DND-41 (cell line): ENCODE measurements around the gene HELZ.
"Not testable (repeated sequence)": the region's sequence is repeated elsewhere in the genome, so short reads cannot be mapped to it uniquely, and the experiment has no call there.

Experiments
- ATAC-seq: fragments of 200-7000 bp; cut with Tn5 transposase; 3 replicates; pipeline ENCODE4 v1.9.1; 2021; ENCODE audit warnings: low read depth; ENCODE audit not compliant: insufficient read depth
- DNase-seq: peaks from one replicate; pipeline ENCODE4 v3.0.0-alpha.2; 2020
- H2AFZ ChIP-seq: 2 replicates; pipeline ENCODE4 v1.6.0; 2012; ENCODE audit warnings: low read depth, low read length
- H3K27ac ChIP-seq: 2 replicates; pipeline ENCODE4 v1.5.1; 2012; ENCODE audit warnings: low read length, inconsistent platforms
- H3K27me3 ChIP-seq: fragments of 200-600 bp; sonication (generic); 2 replicates; pipeline ENCODE4 v1.6.0; 2012; ENCODE audit warnings: low read length, mild to moderate bottlenecking, inconsistent platforms; ENCODE audit not compliant: insufficient read depth, poor library complexity
- H3K36me3 ChIP-seq: 2 replicates; pipeline ENCODE4 v1.5.1; 2012; ENCODE audit warnings: low read length, inconsistent platforms; ENCODE audit not compliant: insufficient read depth
- H3K4me1 ChIP-seq: 2 replicates; pipeline ENCODE4 v1.5.1; 2012; ENCODE audit warnings: mild to moderate bottlenecking, low read length; ENCODE audit not compliant: insufficient read depth
- H3K4me2 ChIP-seq: 2 replicates; pipeline ENCODE4 v1.6.0; 2012; ENCODE audit warnings: mild to moderate bottlenecking, moderate library complexity, low read length, inconsistent platforms; ENCODE audit not compliant: insufficient read depth
- H3K4me3 ChIP-seq, 2 experiments: fragments of 200-600 bp in 1 of 2; shearing (Covaris generic) in 1 of 2; 2 replicates each; pipeline ENCODE4 v1.5.1; 2012 to 2016; ENCODE audit warnings: inconsistent platforms in 2 of 2, low read length in 2 of 2, mild to moderate bottlenecking in 2 of 2, low read depth in 1 of 2, moderate library complexity in 1 of 2
- H3K79me2 ChIP-seq: 2 replicates; pipeline ENCODE4 v1.6.0; 2012; ENCODE audit warnings: low read length, inconsistent platforms; ENCODE audit not compliant: insufficient read depth
- H3K9ac ChIP-seq: 2 replicates; pipeline ENCODE4 v1.6.0; 2012; ENCODE audit warnings: low read depth, mild to moderate bottlenecking, inconsistent platforms, low read length, moderate library complexity
- H3K9me3 ChIP-seq: 2 replicates; pipeline ENCODE4 v1.5.1; 2012; ENCODE audit warnings: low read length, moderate library complexity, mild to moderate bottlenecking, inconsistent platforms; ENCODE audit not compliant: insufficient read depth, severe bottlenecking
- H4K20me1 ChIP-seq: 2 replicates; pipeline ENCODE4 v1.6.0; 2012; ENCODE audit warnings: low read length; ENCODE audit not compliant: insufficient read depth
- CTCF ChIP-seq: IDR thresholded peaks from 2 replicates; pipeline ENCODE4 v1.5.1; 2012; ENCODE audit warnings: borderline replicate concordance, low read length, moderate library complexity, mild to moderate bottlenecking; ENCODE audit not compliant: poor library complexity, severe bottlenecking; ENCODE audit errors: extremely low read depth
- EZH2 ChIP-seq: IDR thresholded peaks from 3 replicates; pipeline ENCODE4 v1.6.1; 2012; ENCODE audit warnings: borderline replicate concordance, low read depth, mild to moderate bottlenecking, moderate library complexity, low read length, inconsistent platforms; ENCODE audit not compliant: severe bottlenecking

Gene HELZ

DNA sequence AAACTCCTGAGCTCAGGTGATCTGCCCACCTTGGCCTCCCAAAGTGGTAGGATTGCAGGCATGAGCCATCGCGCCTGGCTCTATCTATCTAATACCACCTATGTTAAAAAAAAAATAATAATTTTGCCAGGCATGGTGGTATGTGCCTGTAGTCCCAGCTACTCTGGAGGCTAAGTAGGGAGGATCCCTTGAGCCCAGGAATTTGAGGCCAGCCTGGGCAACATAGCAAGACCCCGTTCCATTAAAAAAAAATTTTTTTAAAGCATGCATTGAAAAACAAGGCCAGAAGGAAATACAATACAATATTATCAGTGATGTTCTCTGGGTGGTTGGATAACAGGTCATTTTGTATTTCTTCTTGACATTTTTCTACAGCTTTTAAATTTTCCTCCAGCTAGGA is 45.2 kb upstream of the HELZ start:
- Histone ChIP-seq H3K4me1 (no peaks in the 10 kb centered on the region), H3K36me3 (no peaks in the 10 kb centered on the region), H3K9ac (no peak overlapping the region), H3K4me3 (no peak overlapping the region), H3K27me3 (no peaks in the 10 kb centered on the region), H2AFZ (no peak overlapping the region), H3K79me2 (no peaks in the 10 kb centered on the region), H4K20me1 (no peaks in the 10 kb centered on the region), H3K9me3 (no peaks in the 10 kb centered on the region), H3K27ac (no peak overlapping the region), H3K4me2 (no peak overlapping the region)
- no peak for TF ChIP-seq EZH2
- TF ChIP-seq CTCF = no peak
- no peak for ATAC-seq
- DNase-seq = no peak

DNA sequence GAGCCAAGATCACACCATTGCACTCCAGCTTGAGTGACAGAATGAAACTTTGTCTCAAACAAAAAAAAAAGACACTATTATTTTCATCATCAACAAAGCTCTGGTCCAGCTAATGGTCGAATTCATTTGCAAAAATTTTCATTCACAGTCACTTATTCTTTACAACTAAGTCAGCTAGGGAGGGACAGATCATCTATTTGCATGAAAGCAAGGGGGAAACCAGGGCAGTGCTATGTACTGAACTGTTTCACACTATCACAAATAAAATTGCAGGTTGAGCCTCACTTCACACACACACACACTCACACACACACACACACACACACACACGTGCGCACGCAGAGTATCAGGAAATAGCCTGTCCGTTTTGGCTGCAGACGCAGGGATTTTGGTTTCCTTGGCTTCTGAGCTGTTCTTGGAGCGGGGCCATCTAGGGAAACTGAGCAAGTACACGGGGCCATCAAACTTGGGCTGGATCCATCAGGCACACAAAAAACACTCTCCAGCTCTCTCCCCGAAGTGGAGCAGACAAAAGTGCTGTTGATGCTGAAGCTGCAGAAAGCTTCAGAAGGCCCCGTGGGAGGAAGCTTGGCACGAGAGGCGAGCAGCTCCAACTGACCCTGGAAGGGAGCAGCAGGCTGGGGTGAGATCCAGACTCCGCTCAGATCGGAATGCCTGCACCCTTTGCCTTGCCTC is 44.3 kb upstream of the HELZ start:
- TF ChIP-seq EZH2 = no peak
- TF ChIP-seq CTCF = no peak
- ATAC-seq (no peak), DNase-seq (no peak)
- Histone ChIP-seq H3K36me3 (no peaks in the 10 kb centered on the region), H3K4me1 (no peaks in the 10 kb centered on the region), H4K20me1 (no peaks in the 10 kb centered on the region), H3K79me2 (no peaks in the 10 kb centered on the region), H3K4me3 (no peak overlapping the region), H3K27ac (no peak overlapping the region), H2AFZ (no peak overlapping the region), H3K4me2 (no peak overlapping the region), H3K9ac (no peak overlapping the region), H3K27me3 (no peaks in the 10 kb centered on the region), H3K9me3 (no peaks in the 10 kb centered on the region)

GRCh38 chr17:67286826-67287225 is 41.8 kb upstream of the HELZ start:
- H3K79me2 ChIP-seq, H3K4me1 ChIP-seq, H3K4me2 ChIP-seq, H3K27me3 ChIP-seq, H3K4me3 ChIP-seq, DNase-seq, H2AFZ ChIP-seq, H3K36me3 ChIP-seq, H3K9ac ChIP-seq, H3K9me3 ChIP-seq, ATAC-seq, H4K20me1 ChIP-seq, H3K27ac ChIP-seq: not testable (repeated sequence)

DNA sequence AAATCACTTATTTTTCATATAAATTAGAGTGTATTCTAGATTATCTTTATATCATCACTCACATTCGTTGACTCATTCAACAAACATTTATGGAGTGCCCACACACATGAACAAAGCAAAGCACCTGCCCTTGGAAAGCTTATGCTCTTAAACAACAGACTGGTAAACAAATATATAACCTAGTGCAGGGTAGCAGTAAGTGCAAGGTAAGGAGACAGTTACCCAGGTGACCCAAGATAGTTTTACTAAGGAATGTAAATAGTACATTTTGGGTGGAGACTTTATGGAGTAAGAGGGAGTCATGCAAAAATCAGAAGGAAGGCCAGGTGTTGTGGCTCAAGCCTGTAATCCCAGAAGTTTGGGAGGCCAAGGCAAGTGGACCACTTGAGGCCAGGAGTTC is 40.4 kb upstream of the HELZ start:
- Histone ChIP-seq H4K20me1 (no peaks in the 10 kb centered on the region), H3K27ac (no peak overlapping the region), H3K79me2 (no peaks in the 10 kb centered on the region), H3K36me3 (no peaks in the 10 kb centered on the region), H3K4me2 (no peak overlapping the region), H3K4me1 (no peaks in the 10 kb centered on the region), H2AFZ (no peak overlapping the region), H3K4me3 (no peak overlapping the region), H3K27me3 (no peaks in the 10 kb centered on the region), H3K9ac (no peak overlapping the region), H3K9me3 (no peaks in the 10 kb centered on the region)
- TF ChIP-seq EZH2 = no peak
- no peak for TF ChIP-seq CTCF
- no peak for ATAC-seq
- no peak for DNase-seq
